Forelimb muscle (tissue), 1 donor: Measurements from ENCODE around the gene FLYWCH1. TPM values are rescaled to one million over a fixed set of nuclear protein-coding genes. Genes with fewer than 3 reads are reported as not detected.
A peak's percentile ranks its signal among the peaks of the same experiment; 100 is the strongest.

Experiments used
- DNase-seq: peaks from one replicate; pipeline ENCODE4 v3.0.0-alpha.2; 2013; ENCODE audit warnings: low read depth
- polyA plus RNA-seq: library from polyadenylated mRNA; unstranded; fragments of 120-200 nt; gene quantifications from one replicate; pipeline ENCODE4 v1.2.1, GENCODE V29; 2013; ENCODE audit not compliant: insufficient read length

Gene FLYWCH1
- polyA plus RNA-seq = 24.9 TPM

GRCh38 chr16:2911638-2912329, at the start of gene FLYWCH1:
Gene FLYWCH1 (plus strand): TSS chr16:2911931. CDS start chr16:2929686, 17,755 bp downstream.
- DNase-seq = peak; percentile 92

- DNase-seq = no peak
These were observed 46.1 kb upstream of the FLYWCH1 start for GRCh38 chr16:2865651-2866050.

DNA sequence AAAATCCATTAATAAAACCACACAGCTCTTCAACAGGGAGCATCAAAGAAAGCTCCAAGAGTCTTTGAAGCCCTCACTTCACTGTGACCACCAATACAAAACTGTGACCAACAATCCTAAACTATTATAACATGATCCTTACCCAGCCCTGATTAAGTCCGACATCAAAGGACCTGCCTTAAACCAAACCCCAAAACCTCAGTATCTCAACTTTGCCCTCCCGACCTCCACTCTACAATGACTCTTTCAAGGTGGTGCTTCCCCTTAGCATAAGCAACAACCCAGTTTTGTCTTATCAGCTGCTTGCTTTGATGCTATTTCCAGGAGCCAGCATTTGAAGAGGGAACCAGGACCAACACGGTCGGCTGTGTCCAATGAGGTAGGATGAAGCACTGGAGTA, 45.3 kb upstream of the FLYWCH1 start:
- DNase-seq = no peak

DNA sequence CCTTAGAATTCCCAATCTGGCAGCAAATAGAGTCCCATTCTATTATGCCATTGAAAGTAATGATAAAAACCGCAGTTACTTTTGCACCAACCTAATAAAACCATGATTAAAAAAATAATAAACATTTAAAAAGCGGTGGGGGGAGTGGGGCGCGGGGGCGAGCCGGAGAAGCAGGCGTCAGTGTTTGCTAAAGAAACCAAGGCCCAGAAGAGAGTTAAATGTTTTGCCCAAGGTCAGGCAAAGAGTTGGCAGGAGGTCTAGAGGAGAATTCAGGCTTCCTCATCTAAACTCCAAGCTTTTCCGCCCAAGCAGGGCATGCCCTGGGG, 44.1 kb upstream of the FLYWCH1 start:
- no peak for DNase-seq

DNA sequence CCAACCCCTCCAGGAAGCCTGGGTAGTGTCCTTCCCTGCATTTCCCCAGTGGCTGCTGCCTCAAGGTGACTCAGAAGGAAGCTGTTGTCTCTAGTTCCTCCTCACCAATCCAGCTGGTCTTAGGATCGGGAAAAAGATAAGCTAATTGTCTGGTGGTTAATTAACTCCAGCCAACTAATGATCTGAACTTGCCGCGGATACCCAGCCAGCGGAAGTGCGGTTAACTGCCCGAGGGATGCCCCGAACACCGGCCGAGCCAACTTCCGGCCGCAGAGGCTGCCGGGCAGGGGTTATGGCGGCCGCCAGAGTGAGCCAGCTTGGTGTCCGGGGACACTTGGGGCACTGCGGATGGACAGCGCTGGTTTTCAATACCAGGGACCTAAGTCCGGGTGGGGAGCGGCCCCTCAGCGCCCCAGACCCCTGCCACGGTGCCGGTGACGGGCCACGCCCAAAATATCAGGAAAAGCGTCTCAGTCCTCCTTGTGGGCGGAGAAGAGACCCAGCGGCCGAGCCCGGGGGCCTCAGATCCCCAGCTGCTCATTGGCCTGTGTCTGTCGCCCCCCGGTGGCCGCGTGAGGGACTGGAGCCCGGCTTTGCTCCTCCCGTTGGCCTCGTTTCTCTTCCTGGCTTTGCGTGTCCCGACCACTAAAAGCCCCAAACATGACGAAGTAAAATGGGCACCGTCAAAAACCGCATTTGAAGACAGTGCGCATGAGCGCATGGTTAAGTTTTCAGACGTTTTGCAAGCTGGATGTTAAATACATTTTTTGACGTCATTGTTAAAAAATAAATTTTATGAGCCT, 43.5 kb upstream of the FLYWCH1 start:
- peak; percentile 47 for DNase-seq

GRCh38 chr16:2871926-2872325, 39.8 kb upstream of the FLYWCH1 start:
- DNase-seq = no peak

DNA sequence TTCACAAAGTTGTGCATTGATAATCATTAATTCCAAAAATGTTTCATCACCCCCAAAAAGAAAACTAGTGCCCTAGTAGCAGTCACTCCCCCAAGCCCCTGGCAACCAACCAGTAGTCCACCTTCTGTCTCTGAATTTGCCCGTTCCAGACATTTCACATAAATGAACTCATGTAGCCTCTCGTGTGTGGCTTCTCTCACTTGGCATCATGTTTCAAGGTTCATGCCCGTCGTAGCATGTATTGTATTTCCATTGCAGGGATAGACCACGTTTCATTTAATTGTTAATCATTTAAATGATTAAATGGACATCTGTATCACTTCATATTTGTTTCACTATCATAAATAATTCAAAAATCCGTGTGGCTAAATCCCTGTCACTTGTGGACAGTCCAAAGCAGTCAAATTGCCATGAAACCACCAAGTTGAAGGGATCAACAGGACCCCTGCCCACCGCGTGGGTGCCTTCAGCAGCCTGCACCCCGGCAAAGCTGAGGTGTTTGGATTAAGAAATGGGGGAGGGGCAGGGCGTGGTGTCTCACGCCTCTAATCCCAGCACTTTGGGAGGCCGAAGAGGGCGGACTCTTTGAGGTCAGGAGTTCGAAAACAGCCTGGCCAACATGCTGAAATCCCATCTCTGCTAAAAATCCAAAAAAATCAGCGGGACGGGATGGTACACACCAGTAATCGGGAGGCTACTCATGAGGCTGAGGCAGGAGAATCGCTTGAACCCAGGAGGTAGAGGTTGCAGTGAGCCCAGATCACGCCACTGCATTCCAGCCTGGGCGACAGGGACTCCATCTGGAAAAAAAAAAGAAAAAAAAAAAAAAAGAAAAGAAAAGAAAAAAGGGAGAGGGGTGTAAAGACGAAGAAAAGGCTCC, 37.5 kb upstream of the FLYWCH1 start:
- no peak for DNase-seq

- peak; percentile 47 for DNase-seq
These were observed 36.8 kb upstream of the FLYWCH1 start for GRCh38 chr16:2874912-2875362.

DNA sequence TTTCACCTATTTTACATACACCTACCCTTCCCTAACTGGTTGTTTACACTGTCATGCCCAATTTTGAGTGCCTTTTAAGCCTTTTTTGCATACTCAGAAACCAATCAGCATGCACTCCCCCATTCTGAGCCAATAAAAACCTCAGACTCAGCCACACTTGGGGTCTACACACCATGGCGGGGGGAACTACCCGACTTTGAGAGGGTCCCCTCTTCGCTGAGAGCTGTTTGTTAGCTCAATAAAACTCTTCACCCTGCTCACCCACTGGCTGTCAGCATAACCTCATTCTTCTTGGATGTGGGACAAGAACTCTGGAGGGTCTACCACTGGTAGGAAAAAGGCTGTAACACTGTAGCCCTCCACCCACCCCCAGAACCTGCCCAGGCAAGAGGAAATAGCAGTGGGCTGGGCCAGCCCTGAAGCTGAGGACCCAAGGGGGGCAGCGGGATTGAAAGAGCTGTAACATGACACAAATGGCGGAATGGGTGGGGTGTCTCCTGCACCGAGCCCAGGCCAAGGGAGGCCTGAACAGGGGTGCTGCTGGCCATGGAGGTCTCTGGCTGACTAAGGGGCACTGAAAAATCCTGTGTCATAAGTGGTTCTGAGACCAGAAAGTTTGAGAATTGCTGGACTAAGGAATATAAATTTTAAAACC, 31.8 kb upstream of the FLYWCH1 start:
- DNase-seq = no peak

- no peak for DNase-seq
These were observed 29.7 kb upstream of the FLYWCH1 start for GRCh38 chr16:2881783-2882649.

- peak; percentile 93 for DNase-seq
These were observed 28.9 kb upstream of the FLYWCH1 start, which contains the start of gene FLYWCH2 for GRCh38 chr16:2882650-2883457. Gene FLYWCH2 (plus strand): TSS chr16:2883215. CDS start chr16:2896450, 13,235 bp downstream.

- DNase-seq = no peak
These were observed 28.2 kb upstream of the FLYWCH1 start for GRCh38 chr16:2883458-2883908.

GRCh38 chr16:2884041-2884451, 27.7 kb upstream of the FLYWCH1 start:
- no peak for DNase-seq

DNA sequence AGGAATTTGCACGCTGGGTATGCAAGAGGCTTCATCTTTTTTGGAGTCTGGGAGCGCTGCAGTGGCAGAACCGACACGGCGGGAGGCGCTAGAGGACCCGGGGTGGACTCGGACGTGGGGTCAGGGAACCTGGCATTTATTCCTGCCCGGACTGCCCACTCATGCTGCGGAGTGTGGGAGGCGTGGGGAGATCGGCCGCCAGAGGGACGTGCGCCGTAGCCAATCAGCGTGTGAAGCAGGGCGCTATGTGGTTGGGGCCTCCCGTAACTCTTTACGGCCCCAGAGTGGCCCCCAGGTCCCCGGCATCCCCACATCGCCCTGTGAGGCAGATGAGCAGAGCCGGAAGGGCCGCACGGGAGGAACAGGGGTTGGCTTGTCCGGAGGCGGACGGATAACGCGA, 17.5 kb upstream of the FLYWCH1 start:
- DNase-seq = no peak

- no peak for DNase-seq
These were observed 15.9 kb upstream of the FLYWCH1 start for GRCh38 chr16:2895813-2896212.

DNA sequence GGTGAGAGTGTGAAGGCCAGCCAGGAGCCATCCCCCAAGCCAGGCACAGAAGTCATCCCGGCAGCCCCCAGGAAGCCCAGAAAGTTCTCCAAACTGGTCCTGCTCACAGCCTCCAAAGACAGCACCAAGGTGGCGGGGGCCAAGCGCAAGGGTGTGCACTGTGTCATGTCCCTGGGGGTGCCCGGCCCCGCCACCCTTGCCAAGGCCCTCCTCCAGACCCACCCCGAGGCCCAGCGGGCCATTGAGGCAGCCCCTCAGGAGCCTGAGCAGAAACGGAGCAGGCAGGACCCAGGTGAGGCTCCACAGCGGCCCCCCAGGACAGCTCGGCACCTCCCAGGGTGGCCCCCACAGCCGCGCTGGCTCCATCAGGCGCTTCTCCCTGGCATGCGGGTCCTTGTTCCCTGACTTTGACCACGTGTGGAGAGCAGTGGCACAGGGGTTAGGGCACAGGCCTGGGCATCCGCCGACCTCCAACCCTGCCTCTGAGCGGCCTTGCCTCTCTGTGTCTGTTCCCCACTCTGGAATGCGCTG, 15.2 kb upstream of the FLYWCH1 start:
- DNase-seq = no peak

DNA sequence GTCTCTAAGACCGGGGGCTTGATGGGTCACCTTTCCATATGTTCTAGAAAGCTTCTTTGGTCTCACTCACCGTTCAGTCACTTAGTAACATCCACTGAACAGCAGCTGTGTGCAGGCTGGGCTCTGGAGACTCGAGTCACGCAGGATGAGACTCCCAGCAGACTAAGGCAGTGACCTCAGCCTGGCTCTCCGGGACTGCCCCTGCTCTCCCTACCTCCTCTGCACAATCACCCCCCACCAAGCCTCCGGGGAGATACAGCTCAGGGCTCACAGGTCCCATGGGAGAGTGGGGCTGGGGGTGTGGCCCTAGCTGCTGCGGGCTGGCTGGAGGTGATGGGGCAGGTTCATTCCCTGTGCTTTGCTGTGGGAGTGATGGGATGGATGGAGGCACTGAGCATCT, 14.6 kb upstream of the FLYWCH1 start:
- no peak for DNase-seq

GRCh38 chr16:2898831-2899563, 12.7 kb upstream of the FLYWCH1 start:
- DNase-seq = no peak
